HG03175 (cell line): ENCODE measurements around the gene CERKL.
A peak's percentile ranks its signal among the peaks of the same experiment; 100 is the strongest.

ENCODE experiments used
- ATAC-seq: cut with Tn5 transposase; IDR thresholded peaks from one replicate; pipeline ENCODE4 v1.9.1; 2021; ENCODE audit warnings: mild to moderate bottlenecking, moderate library complexity; ENCODE audit not compliant: unreplicated experiment

Gene CERKL

GRCh38 chr2:181628590-181629585, 28.0 kb downstream of the CERKL start:
- no peak for ATAC-seq

- ATAC-seq = no peak
Observed at GRCh38 chr2:181627545-181627944, 29.4 kb downstream of the CERKL start.

- no peak for ATAC-seq
Observed at GRCh38 chr2:181626671-181627070, 30.2 kb downstream of the CERKL start.

GRCh38 chr2:181623159-181623558, 33.7 kb downstream of the CERKL start:
- no peak for ATAC-seq

GRCh38 chr2:181621779-181622490, 35.0 kb downstream of the CERKL start:
- ATAC-seq = no peak

- ATAC-seq = no peak
Observed at GRCh38 chr2:181619516-181619915, 37.4 kb downstream of the CERKL start.

GRCh38 chr2:181616715-181617114, 40.2 kb downstream of the CERKL start:
- no peak for ATAC-seq

GRCh38 chr2:181614874-181615638, 41.8 kb downstream of the CERKL start:
- no peak for ATAC-seq

- no peak for ATAC-seq
Observed at GRCh38 chr2:181613241-181613640, 43.7 kb downstream of the CERKL start.

GRCh38 chr2:181607629-181608590, 49.0 kb downstream of the CERKL start:
- ATAC-seq = no peak

- no peak for ATAC-seq
Observed at GRCh38 chr2:181605889-181606837, 50.7 kb downstream of the CERKL start.

GRCh38 chr2:181602017-181602416, 54.9 kb downstream of the CERKL start:
- ATAC-seq = no peak

GRCh38 chr2:181596556-181596955, 60.3 kb downstream of the CERKL start:
- no peak for ATAC-seq

- ATAC-seq = no peak
Observed at GRCh38 chr2:181594322-181594721, 62.6 kb downstream of the CERKL start.

GRCh38 chr2:181589779-181590178, 67.1 kb downstream of the CERKL start:
- ATAC-seq = no peak

GRCh38 chr2:181588546-181588945, 68.4 kb downstream of the CERKL start:
- no peak for ATAC-seq

- peak; percentile 96 for ATAC-seq
Observed at GRCh38 chr2:181586569-181587081, 70.3 kb downstream of the CERKL start.

GRCh38 chr2:181585732-181586131, 71.2 kb downstream of the CERKL start:
- no peak for ATAC-seq

GRCh38 chr2:181581534-181581933, 75.4 kb downstream of the CERKL start:
- ATAC-seq = no peak
